Measurements from ENCODE around the gene SHPK. TPM values are rescaled to one million over a fixed set of nuclear protein-coding genes. Genes with fewer than 3 reads are reported as not detected.

Gene SHPK
- total RNA-seq, 1 donor from 2014 or later, result 6.8 TPM

- Histone ChIP-seq H3K27me3 (ENCODE audit: control insufficient read depth in 3 of 3, insufficient read depth in 3 of 3, low read length in 3 of 3) (no peaks in the 10 kb centered on the region), H3K4me1 (ENCODE audit: control insufficient read depth in 3 of 3, insufficient read depth in 3 of 3, low read length in 3 of 3) (no peaks in the 10 kb centered on the region), H3K36me3 (ENCODE audit: control insufficient read depth in 3 of 3, insufficient read depth in 3 of 3, low read length in 3 of 3) (peaks cover 48 to 54% (median 51%) of the 10 kb centered on the region in 3 donors), H3K27ac (ENCODE audit: low read depth, low read length) (no peak overlapping the region), H3K9ac (ENCODE audit: low read depth in 1 of 3, low read length in 3 of 3) (no peak overlapping the region), H3K9me3 (ENCODE audit: control insufficient read depth in 3 of 3, low read length in 3 of 3) (no peaks in the 10 kb centered on the region), H3K4me3 (ENCODE audit: low read length in 3 of 3) (no peak overlapping the region)
These were observed 25.5 kb downstream of the SHPK start for GRCh38 chr17:3610523-3610922.

DNA sequence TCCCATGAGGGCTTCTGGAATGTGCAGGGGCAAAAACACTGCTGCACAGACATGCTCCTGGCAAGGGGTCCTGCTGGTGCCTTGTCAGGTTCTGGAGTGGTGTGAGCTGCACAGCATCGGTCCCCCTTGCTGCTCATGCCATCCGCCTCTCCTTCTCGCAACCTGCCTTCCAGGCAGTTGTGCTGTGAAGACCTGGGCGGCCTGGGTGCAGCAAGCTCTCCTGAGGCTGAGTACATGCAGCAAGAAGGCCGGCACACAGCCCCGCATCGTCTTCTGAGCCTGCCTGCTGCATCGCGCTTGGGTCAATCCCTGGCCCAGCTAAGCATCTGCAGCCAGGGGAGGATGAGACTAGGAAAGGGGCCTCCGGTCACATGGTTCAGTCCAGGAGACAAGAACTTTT is 26.4 kb downstream of the SHPK start:
- Histone ChIP-seq H3K9ac (ENCODE audit: low read depth in 1 of 3, low read length in 3 of 3) (no peak overlapping the region), H3K36me3 (ENCODE audit: control insufficient read depth in 3 of 3, insufficient read depth in 3 of 3, low read length in 3 of 3) (peaks cover 40 to 54% (median 47%) of the 10 kb centered on the region in 3 donors), H3K27me3 (ENCODE audit: control insufficient read depth in 3 of 3, insufficient read depth in 3 of 3, low read length in 3 of 3) (no peaks in the 10 kb centered on the region), H3K4me1 (ENCODE audit: control insufficient read depth in 3 of 3, insufficient read depth in 3 of 3, low read length in 3 of 3) (no peaks in the 10 kb centered on the region), H3K4me3 (ENCODE audit: low read length in 3 of 3) (no peak overlapping the region), H3K27ac (ENCODE audit: low read depth, low read length) (no peak overlapping the region), H3K9me3 (ENCODE audit: control insufficient read depth in 3 of 3, low read length in 3 of 3) (no peaks in the 10 kb centered on the region)

DNA sequence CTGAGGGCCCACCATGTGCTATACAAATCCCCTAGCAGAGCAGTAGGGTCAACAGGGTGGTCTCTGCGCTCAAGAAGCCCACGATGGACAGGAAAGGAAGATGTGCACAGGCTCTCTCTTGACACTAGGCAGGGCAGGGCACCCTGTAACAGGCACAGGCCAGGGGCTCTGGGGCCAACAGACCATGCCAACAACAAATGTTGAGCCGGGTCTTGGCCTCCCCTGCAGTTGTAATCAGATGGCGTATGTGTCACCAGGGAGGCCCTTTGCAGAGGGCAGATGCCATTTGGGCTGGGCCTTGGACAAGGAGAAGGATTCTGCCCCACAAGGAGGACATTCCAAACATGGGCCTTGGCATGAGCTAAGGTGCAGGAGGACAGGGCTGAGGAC is 32.2 kb downstream of the SHPK start:
- H3K27ac ChIP-seq (ENCODE audit: low read depth, low read length), result no peak overlapping the region
- no peak overlapping the region for H3K9ac ChIP-seq (ENCODE audit: low read depth in 1 of 3, low read length in 3 of 3)
- H3K27me3 ChIP-seq (ENCODE audit: control insufficient read depth in 3 of 3, insufficient read depth in 3 of 3, low read length in 3 of 3), result no peaks in the 10 kb centered on the region
- peaks cover 12 to 28% (median 24%) of the 10 kb centered on the region in 3 donors for H3K36me3 ChIP-seq (ENCODE audit: control insufficient read depth in 3 of 3, insufficient read depth in 3 of 3, low read length in 3 of 3)
- H3K4me3 ChIP-seq (ENCODE audit: low read length in 3 of 3), result no peak overlapping the region
- H3K4me1 ChIP-seq (ENCODE audit: control insufficient read depth in 3 of 3, insufficient read depth in 3 of 3, low read length in 3 of 3), result no peaks in the 10 kb centered on the region
- H3K9me3 ChIP-seq (ENCODE audit: control insufficient read depth in 3 of 3, low read length in 3 of 3), result no peaks in the 10 kb centered on the region

DNA sequence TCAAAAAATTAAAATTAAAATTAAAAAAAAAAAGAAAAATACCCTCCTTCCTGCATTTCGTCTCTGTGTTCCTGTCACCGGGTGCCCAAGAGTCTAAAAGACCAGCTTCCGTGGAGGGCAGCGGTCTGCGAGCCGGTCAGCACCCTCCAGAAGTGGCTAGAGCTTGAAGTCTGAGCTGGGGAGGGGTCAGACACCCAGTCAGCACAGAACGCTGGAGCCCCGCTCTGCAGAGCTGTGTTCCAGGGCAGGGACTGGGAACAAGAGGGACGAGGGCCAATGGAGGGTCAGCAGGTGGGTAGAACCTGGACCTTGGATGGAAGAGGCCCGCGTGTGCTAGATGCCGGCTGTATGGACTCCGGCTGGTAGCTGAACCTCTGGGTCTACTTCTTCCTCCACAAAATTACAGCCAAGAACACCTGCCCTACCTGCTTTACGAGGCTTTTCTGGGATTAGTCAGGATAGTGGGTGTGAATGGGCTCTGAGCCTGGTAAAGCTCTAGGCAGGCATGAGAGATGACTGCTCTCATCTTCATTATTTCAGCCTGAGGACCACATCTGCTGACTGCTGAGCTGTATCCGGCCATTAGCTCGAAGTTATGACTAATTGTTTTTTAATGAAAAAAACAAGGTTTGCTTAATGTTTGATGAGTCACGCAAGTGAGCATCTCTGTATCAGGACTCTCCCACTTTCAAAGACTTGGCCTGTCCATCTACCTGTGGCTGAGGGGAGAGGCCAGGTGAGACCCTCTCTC is 32.8 kb downstream of the SHPK start:
- Histone ChIP-seq H3K9me3 (ENCODE audit: control insufficient read depth in 3 of 3, low read length in 3 of 3) (no peaks in the 10 kb centered on the region), H3K9ac (ENCODE audit: low read depth in 1 of 3, low read length in 3 of 3) (no peak overlapping the region), H3K36me3 (ENCODE audit: control insufficient read depth in 3 of 3, insufficient read depth in 3 of 3, low read length in 3 of 3) (peaks cover 12 to 24% (median 22%) of the 10 kb centered on the region in 3 donors), H3K27ac (ENCODE audit: low read depth, low read length) (no peak overlapping the region), H3K27me3 (ENCODE audit: control insufficient read depth in 3 of 3, insufficient read depth in 3 of 3, low read length in 3 of 3) (no peaks in the 10 kb centered on the region), H3K4me3 (ENCODE audit: low read length in 3 of 3) (no peak overlapping the region), H3K4me1 (ENCODE audit: control insufficient read depth in 3 of 3, insufficient read depth in 3 of 3, low read length in 3 of 3) (no peaks in the 10 kb centered on the region)

GRCh38 chr17:3602499-3602898 is 33.6 kb downstream of the SHPK start:
- Histone ChIP-seq H3K9me3 (ENCODE audit: control insufficient read depth in 3 of 3, low read length in 3 of 3) (no peaks in the 10 kb centered on the region), H3K27ac (ENCODE audit: low read depth, low read length) (no peak overlapping the region), H3K4me1 (ENCODE audit: control insufficient read depth in 3 of 3, insufficient read depth in 3 of 3, low read length in 3 of 3) (no peaks in the 10 kb centered on the region), H3K27me3 (ENCODE audit: control insufficient read depth in 3 of 3, insufficient read depth in 3 of 3, low read length in 3 of 3) (no peaks in the 10 kb centered on the region), H3K9ac (ENCODE audit: low read depth in 1 of 3, low read length in 3 of 3) (no peak overlapping the region), H3K36me3 (ENCODE audit: control insufficient read depth in 3 of 3, insufficient read depth in 3 of 3, low read length in 3 of 3) (peaks cover 12 to 23% (median 20%) of the 10 kb centered on the region in 3 donors), H3K4me3 (ENCODE audit: low read length in 3 of 3) (no peak overlapping the region)

- Histone ChIP-seq H3K4me1 (ENCODE audit: control insufficient read depth in 3 of 3, insufficient read depth in 3 of 3, low read length in 3 of 3) (peaks cover 0 to 1% (median 0%) of the 10 kb centered on the region in 3 donors), H3K9me3 (ENCODE audit: control insufficient read depth in 3 of 3, low read length in 3 of 3) (no peaks in the 10 kb centered on the region), H3K4me3 (ENCODE audit: low read length in 3 of 3) (no peak overlapping the region), H3K36me3 (ENCODE audit: control insufficient read depth in 3 of 3, insufficient read depth in 3 of 3, low read length in 3 of 3) (peaks cover 4 to 16% (median 12%) of the 10 kb centered on the region in 3 donors), H3K27me3 (ENCODE audit: control insufficient read depth in 3 of 3, insufficient read depth in 3 of 3, low read length in 3 of 3) (no peaks in the 10 kb centered on the region), H3K9ac (ENCODE audit: low read depth in 1 of 3, low read length in 3 of 3) (no peak overlapping the region), H3K27ac (ENCODE audit: low read depth, low read length) (no peak overlapping the region)
These were observed 35.4 kb downstream of the SHPK start for GRCh38 chr17:3600529-3601205.

GRCh38 chr17:3598078-3598477 is 38.0 kb downstream of the SHPK start:
- Histone ChIP-seq H3K4me1 (ENCODE audit: control insufficient read depth in 3 of 3, insufficient read depth in 3 of 3, low read length in 3 of 3) (peaks cover 0 to 11% (median 4%) of the 10 kb centered on the region in 3 donors), H3K27me3 (ENCODE audit: control insufficient read depth in 3 of 3, insufficient read depth in 3 of 3, low read length in 3 of 3) (no peaks in the 10 kb centered on the region), H3K36me3 (ENCODE audit: control insufficient read depth in 3 of 3, insufficient read depth in 3 of 3, low read length in 3 of 3) (peaks cover 0 to 2% (median 0%) of the 10 kb centered on the region in 3 donors), H3K9me3 (ENCODE audit: control insufficient read depth in 3 of 3, low read length in 3 of 3) (no peaks in the 10 kb centered on the region), H3K9ac (ENCODE audit: low read depth in 1 of 3, low read length in 3 of 3) (no peak overlapping the region), H3K4me3 (ENCODE audit: low read length in 3 of 3) (no peak overlapping the region), H3K27ac (ENCODE audit: low read depth, low read length) (no peak overlapping the region)

DNA sequence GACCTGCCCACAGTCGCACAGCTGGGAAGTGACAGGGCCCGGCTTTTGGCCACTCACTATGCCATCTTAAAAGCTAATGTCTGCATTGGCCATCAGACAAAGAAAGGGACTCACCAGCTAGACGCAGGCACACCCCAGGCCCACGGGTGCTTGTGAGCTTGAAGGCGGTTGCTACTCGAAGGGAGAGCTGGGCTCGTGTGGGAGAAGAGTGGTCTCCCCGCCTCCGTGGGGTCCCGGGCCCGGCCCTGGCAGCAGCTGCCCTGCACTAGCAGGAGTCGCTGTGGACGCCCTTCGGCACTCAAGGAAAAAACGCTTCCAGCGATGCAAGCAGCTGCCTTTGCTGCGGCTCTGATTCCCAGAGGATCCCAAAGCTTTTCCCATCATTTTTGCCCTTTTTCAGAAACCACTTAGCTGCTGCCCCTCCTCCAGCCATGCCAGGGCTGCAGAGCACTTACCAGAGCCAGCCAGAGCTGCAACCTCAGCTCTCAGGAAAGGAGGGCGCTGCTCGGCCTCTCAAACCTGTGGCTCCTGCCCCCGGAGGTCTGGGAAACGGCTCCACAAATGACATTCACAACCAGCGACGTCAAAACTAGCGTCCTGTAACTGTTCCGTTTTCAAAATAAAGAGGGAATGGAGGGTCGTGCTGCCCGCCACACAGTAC is 39.1 kb downstream of the SHPK start:
- H3K36me3 ChIP-seq (ENCODE audit: control insufficient read depth in 3 of 3, insufficient read depth in 3 of 3, low read length in 3 of 3), result peaks cover 0 to 2% (median 0%) of the 10 kb centered on the region in 3 donors

DNA sequence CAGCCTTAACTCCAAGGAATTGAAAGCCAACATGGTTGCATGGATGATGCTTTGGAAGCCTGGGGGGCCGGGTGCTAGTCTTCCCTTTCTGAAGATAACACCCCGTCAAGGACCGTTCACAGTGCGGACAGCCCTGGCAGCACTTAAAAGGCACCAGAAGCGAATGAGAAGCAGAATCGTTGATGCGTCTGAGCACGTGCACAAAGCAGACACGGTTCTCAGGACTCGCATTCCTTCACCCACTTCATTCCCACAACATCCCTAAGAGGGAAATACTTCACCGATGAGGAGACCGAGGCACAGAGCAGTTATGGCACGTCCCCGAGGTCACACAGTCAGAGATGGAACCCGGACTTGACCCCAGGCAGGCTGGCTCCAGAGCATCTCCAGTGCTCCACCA is 41.1 kb downstream of the SHPK start:
- no peak overlapping the region for H3K27ac ChIP-seq (ENCODE audit: low read depth, low read length)
- no peaks in the 10 kb centered on the region for H3K9me3 ChIP-seq (ENCODE audit: control insufficient read depth in 3 of 3, low read length in 3 of 3)
- H3K4me3 ChIP-seq (ENCODE audit: low read length in 3 of 3), result no peak overlapping the region
- H3K27me3 ChIP-seq (ENCODE audit: control insufficient read depth in 3 of 3, insufficient read depth in 3 of 3, low read length in 3 of 3), result no peaks in the 10 kb centered on the region
- peaks cover 10 to 16% (median 14%) of the 10 kb centered on the region in 3 donors for H3K36me3 ChIP-seq (ENCODE audit: control insufficient read depth in 3 of 3, insufficient read depth in 3 of 3, low read length in 3 of 3)
- no peak overlapping the region for H3K9ac ChIP-seq (ENCODE audit: low read depth in 1 of 3, low read length in 3 of 3)
- H3K4me1 ChIP-seq (ENCODE audit: control insufficient read depth in 3 of 3, insufficient read depth in 3 of 3, low read length in 3 of 3), result peaks cover 0 to 11% (median 4%) of the 10 kb centered on the region in 3 donors

More for the DNA sequence above, 39.1 kb downstream of the SHPK start:
- Histone ChIP-seq H3K4me3 (ENCODE audit: low read length in 3 of 3) (no peak overlapping the region), H3K27me3 (ENCODE audit: control insufficient read depth in 3 of 3, insufficient read depth in 3 of 3, low read length in 3 of 3) (no peaks in the 10 kb centered on the region), H3K27ac (ENCODE audit: low read depth, low read length) (no peak overlapping the region), H3K4me1 (ENCODE audit: control insufficient read depth in 3 of 3, insufficient read depth in 3 of 3, low read length in 3 of 3) (peaks cover 0 to 11% (median 4%) of the 10 kb centered on the region in 3 donors), H3K9me3 (ENCODE audit: control insufficient read depth in 3 of 3, low read length in 3 of 3) (no peaks in the 10 kb centered on the region), H3K9ac (ENCODE audit: low read depth in 1 of 3, low read length in 3 of 3) (peak overlapping the region in 1 of 3 donors; percentile 40)
